Measurements from ENCODE around the gene TRHDE.

GRCh38 chr12:72241552-72241951 lies 30.6 kb upstream of the TRHDE start:
- no peak for TF ChIP-seq CTCF (conservative IDR thresholded peaks at IDR 0.05; ENCODE audit: low read depth, low read length)
- TF ChIP-seq EZH2 (IDR thresholded peaks at IDR 0.05; ENCODE audit: borderline replicate concordance, low read depth, low read length, poor library complexity, severe bottlenecking), result no peak
